ENCODE measurements around the gene SRGAP2C.
"Not testable (repeated sequence)": the region's sequence is repeated elsewhere in the genome, so short reads cannot be mapped to it uniquely, and the experiment has no call there.

DNA sequence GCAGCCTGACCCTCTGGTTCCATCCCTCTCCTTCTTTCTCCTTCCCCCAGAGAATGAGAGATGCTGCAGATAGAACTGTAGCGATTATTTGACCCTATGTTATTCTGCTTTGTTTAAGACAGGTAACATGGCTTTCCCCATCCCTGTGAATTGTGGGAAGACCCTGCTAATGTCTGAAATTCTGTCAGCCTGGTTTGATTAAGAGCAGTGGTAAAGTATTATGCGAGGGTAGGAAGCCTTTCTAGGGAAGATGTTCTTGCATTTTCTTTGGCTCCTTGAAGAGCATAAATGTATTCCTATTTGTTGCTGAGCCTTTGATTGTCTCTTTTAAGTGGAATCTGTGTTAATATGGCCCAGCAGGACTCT lies 109.4 kb downstream of the SRGAP2C start:
- TF ChIP-seq YY1 (IDR thresholded peaks at IDR 0.05; ENCODE audit: insufficient read depth, insufficient read length); SUZ12 (IDR thresholded peaks at IDR 0.05; ENCODE audit: extremely low read depth, insufficient read depth, insufficient read length): not testable (repeated sequence)

Data from NT2/D1 (cell line).